SW 1271 (cell line): ENCODE results near the gene XCL1.
"Not testable (repeated sequence)": the region's sequence is repeated elsewhere in the genome, so short reads cannot be mapped to it uniquely, and the experiment has no call there.

ENCODE experiments used
- DNase-seq, 2 experiments: peaks; one replicate each; lab custom pipeline; 2025; lab: John Stamatoyannopoulos, UW

The XCL1 gene

GRCh38 chr1:168576245-168576688, at the start of gene XCL1:
TSS of gene XCL1 (plus strand) at chr1:168576605. CDS start at chr1:168576638, 33 bp downstream.
- DNase-seq: not testable (repeated sequence)

DNA sequence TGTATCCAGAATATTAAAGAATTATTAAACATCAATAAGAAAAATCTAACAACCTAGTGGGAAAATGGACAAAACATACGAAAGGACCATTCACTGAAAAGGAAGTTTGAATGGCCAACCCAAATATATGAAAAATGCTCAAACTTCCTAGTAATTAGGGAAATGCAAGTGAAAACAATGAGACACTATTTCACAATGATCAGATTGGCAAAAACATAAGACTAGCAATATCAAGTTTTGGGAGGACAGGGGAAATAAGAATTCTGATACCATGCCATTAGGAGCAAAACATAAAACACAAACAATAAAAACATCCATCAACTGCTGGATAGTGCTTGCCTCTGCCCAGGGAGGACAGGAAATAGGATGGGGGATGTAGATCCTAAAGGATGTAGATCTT, 46.9 kb upstream of the XCL1 start:
- no peak for DNase-seq

DNA sequence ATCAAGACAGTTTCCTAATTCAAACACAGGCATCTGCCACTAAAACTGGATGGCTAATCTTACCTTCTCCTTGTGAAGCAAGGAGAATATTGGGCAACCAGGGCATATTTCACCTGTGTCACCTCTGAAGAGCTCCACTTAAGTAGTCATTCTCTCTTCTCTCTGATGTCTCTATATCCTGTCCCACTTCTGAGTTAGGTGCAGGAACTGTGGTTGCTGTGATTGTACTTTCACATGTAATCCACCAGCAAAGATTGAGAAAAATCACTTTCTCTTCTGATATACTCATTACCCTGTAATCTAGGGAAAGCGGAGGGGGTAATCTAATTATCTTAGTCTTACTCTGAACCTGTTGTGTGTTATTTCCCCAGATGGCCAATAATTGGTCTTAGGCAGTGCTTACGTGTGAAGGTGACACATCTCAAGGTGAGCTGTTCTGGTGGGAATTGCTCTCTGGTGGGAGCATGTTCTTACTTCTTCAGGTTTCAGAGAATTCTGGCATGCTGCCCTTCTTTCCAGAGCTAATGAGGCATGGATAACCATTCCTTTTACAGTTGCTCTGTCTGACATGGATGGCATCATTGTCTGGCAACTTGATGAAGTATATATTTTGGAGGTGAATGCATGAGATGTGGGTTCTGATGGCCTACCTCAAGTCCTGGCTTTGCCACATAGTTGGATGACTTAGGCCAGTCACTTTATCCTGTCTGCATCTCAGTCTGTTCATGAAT, 44.6 kb upstream of the XCL1 start:
- DNase-seq: no peak

DNA sequence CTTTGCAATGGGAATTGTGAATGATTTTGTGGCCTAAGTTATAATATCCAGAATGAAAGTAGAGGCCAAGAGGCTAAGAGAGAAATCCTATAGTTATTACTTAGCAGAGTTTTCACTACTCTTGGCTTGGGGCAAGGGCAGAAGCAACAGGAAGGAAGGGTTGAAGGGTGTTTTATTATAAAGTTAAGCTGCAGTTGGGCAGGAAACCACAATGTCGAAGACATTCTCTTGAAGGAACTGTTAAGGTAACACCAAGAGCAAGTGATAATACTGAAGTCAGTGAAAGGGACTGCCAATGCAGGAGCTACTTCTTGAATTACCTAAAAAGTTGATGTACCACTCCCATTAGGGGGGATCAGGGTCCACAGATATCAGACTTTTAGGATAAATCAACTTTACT, 40.9 kb upstream of the XCL1 start:
- DNase-seq: no peak

GRCh38 chr1:168540798-168541197, 35.6 kb upstream of the XCL1 start:
- DNase-seq: not testable (repeated sequence)

DNA sequence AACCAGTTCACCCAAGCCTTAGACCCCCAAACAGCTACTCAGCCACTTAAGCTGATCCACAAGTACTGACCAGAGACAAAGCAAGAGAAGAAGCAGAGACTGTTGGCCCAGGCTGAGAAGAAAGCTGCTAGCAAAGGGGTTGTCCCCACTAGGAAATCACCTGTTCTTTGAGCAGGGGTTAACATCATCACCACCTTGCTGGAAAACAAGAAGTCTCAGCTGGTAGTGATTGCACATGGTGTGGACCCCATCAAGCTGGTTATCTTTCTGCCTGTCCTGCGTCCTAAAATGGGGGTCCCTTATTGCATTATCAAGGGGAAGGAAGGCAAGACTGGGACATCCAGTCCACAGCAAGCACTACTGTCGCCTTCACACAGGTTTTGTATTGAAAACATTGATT, 33.4 kb upstream of the XCL1 start:
- DNase-seq: not testable (repeated sequence)

GRCh38 chr1:168543840-168544498, 32.4 kb upstream of the XCL1 start, which contains the start of gene XCL2:
TSS of gene XCL2 (minus strand) at chr1:168543997. CDS start at chr1:168543964, 33 bp downstream.
- not testable (repeated sequence) for DNase-seq

DNA sequence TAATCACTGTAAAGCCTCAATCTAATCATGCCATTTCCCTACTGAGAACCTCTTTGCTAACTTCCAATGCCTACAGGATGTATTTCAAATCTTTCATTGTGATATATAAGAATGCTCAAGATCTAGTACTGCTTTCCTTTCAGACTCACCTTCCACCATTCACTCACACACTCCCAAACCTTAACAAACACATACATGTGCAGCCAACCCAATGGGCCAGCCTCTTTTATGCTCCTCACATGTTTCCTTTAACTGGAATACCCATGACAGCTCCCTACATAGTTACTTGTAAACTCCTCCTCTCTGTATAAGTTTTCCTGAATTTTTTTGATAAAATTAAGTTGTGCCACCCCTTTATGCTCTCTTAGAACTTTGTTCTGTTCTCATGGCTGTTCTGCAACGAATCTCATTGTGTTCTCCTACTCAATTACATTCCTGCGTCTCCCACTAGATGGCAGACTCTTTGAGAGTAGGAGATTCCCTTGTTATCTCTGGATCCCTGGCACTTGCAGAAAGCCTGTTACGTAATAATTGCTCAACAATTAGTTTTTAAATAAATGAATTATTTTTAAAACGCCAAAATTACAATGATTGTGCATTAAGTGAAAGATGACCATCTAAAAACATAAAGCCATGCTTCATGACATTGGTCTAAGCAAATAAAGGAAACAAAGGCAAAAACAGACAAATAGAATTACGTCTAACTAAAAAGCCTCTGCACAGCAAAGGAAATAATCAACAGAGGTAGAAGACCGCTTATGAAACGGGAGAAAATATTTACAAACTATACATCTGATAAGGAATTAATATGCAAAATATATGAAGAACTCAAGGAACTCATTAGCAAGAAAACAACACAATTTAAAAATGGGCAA, 30.5 kb upstream of the XCL1 start:
- not testable (repeated sequence) for DNase-seq

- not testable (repeated sequence) for DNase-seq
These were observed 29.9 kb upstream of the XCL1 start for GRCh38 chr1:168546553-168546895.

DNA sequence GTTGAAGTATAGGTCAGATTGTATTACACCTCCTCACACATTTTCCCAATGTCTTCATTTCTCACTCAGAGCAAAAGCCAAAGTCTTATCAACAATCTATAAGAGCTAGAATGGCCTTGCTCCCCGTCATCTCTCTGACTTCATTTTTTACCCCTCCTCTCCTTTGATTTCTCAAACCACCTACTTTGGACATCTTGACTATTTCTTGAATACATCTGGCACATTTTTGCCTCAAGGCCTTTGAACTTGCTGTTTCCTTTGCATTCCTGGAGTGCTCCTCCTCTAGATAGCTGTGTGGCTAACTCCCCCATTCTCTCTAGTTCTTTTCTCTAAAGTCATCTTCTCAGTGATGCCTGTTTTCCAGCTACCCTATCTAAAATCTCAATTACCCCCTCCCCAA, 25.4 kb upstream of the XCL1 start:
- no peak for DNase-seq

GRCh38 chr1:168551688-168552087, 24.7 kb upstream of the XCL1 start:
- no peak for DNase-seq

DNA sequence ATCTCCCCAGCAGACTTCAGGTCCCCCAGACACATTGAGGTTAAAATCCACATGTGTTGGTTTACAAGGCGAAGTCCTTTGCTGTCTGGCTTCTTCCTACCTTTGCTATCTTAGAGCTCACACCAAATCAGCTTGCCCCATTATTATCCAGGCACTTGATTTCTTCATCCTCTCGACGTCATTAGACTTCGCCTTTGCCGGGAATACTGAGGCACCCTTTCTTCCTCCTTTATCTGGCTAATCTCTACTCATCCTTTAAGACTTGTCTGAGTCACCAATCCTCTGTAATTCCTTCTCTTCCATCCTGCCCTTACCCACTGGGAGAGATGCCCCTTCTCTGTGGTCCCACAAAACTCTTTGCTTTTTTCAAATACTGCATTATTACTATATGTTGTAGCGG, 23.4 kb upstream of the XCL1 start:
- DNase-seq: no peak

DNA sequence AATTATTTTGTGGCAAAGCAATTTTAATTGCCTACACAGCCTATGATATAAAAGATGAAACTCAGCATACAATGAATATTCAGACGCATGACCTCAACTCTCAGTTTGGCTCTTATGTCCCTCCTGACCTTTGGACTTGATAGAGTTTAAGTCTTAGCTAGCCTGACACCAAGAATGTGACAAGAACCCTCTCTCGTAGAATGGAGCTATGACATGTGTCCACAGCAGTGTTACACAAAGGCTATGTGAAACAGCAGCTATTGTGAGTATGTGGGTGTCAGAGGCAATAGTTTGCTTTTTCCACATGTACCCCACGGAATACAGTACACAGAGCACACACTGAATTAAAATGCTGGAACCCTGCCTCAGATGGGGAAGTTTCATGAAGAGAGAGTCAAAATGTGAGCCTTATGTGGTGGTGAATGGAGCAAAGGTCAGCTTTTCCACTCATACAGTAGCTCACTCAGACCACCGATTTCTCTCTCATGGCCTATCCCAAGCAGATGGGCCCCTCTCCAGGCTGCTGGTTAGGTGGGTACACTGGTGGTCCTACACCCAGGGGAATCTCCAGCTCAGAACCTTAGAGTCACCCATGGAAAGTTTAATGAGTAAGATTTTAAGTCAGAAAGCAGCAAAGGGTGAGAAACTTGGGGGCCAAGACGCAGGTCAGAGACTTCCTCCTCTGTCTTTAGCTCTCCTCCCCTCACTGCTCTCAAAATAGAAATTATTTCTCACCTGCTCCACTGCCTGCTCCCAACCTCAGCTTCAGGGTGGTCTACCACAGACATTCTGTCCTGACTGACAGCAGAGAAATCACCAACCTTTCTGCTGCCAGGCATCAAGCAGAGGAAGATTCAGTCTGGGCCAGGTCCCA, 22.5 kb upstream of the XCL1 start:
- no peak for DNase-seq

GRCh38 chr1:168554603-168555483, 21.6 kb upstream of the XCL1 start:
- DNase-seq: no peak

- no peak for DNase-seq
These were observed 20.8 kb upstream of the XCL1 start for GRCh38 chr1:168555508-168556046.

DNA sequence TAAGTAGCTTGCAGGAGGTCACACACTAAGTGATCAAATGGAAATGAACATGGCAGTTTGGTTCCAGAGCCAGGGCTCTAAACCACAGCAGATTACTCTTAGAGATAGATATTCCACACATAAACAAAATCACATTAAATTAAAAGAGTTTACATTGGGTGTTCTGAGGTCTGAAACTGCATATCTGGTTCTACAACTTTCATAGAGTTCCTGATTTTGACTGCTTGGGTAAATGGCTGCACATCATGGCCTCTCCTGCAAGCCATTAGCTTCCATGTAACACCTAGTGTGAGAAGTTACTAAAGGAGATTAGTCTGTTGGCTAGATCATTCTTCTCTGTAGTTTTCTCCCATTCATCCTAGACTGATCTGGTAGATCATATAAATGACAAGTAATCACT, 19.8 kb upstream of the XCL1 start:
- DNase-seq: no peak

DNA sequence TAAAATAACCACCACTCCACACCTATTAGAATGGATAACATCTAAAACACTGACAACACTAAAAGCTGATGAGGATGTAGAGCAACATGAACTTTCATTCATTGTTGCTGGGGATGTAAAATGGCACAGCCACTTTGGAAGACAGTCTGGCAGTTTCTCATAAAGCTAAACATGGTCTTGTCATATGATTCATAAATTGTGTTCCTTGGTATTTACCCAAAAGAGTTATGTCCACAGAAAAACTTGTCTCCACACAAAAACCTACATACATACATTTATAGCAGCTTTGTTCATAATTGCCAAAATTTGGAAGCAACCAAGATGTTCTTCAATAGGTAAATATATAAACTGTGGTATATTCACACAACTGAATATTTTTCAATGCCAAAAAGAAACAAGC, 16.0 kb upstream of the XCL1 start:
- no peak for DNase-seq

- no peak for DNase-seq
These were observed 14.4 kb upstream of the XCL1 start for GRCh38 chr1:168561989-168562388.

GRCh38 chr1:168565825-168566224, 10.6 kb upstream of the XCL1 start:
- no peak for DNase-seq

GRCh38 chr1:168567007-168567406, 9.4 kb upstream of the XCL1 start:
- no peak for DNase-seq
